Measurements from ENCODE around the gene SLC66A2.

The SLC66A2 gene

GRCh38 chr18:79919089-79919488 is 32.4 kb downstream of the SLC66A2 start:
- WGBS (ENCODE audit: extremely low coverage, insufficient coverage, low lambda C conversion rate) = no CpG with 5 or more reads among the region's 19 CpGs
- no peaks in the 10 kb centered on the region for H3K79me1 ChIP-seq (ENCODE audit: low read length)
- H3K4me2 ChIP-seq (ENCODE audit: low read length) = no peak overlapping the region
- no peak overlapping the region for H3K27ac ChIP-seq (ENCODE audit: low read depth, low read length)
- no peak overlapping the region for H3K18ac ChIP-seq (ENCODE audit: low read length)
- no peaks in the 10 kb centered on the region for H3K79me2 ChIP-seq (ENCODE audit: control insufficient read depth, insufficient read depth, low read length)
- no peak overlapping the region for H2BK120ac ChIP-seq (ENCODE audit: low read depth, low read length)
- H4K5ac ChIP-seq (ENCODE audit: low read length) = no peak overlapping the region
- H3K4me3 ChIP-seq (ENCODE audit: low read length) = no peak overlapping the region
- H3K9ac ChIP-seq (ENCODE audit: low read length) = no peak overlapping the region
- H2BK15ac ChIP-seq (replicated peaks; ENCODE audit: low read depth) = no peak overlapping the region
- no peaks in the 10 kb centered on the region for H3K27me3 ChIP-seq (ENCODE audit: insufficient read depth, low read length, poor library complexity)
- no peaks in the 10 kb centered on the region for H3K4me1 ChIP-seq (ENCODE audit: control insufficient read depth, low read depth, low read length)
- H2BK5ac ChIP-seq (ENCODE audit: low read length) = no peak overlapping the region
- H3K56ac ChIP-seq (ENCODE audit: low read length) = no peak overlapping the region
- H3K36me3 ChIP-seq (ENCODE audit: control insufficient read depth, insufficient read depth, low read length) = no peaks in the 10 kb centered on the region
- DNase-seq = no peak
- no peak overlapping the region for H3K4ac ChIP-seq (ENCODE audit: low read depth, low read length)
- no peak overlapping the region for H3K23ac ChIP-seq (ENCODE audit: low read length)
- no peak overlapping the region for H2AK5ac ChIP-seq (ENCODE audit: low read length)
- no peak overlapping the region for H4K8ac ChIP-seq (ENCODE audit: low read depth, low read length)

- no peak overlapping the region for H2BK120ac ChIP-seq (ENCODE audit: low read depth, low read length)
- H3K27ac ChIP-seq (ENCODE audit: low read depth, low read length) = no peak overlapping the region
- H3K4me1 ChIP-seq (ENCODE audit: control insufficient read depth, low read depth, low read length) = no peaks in the 10 kb centered on the region
- H2BK5ac ChIP-seq (ENCODE audit: low read length) = no peak overlapping the region
- no peaks in the 10 kb centered on the region for H3K36me3 ChIP-seq (ENCODE audit: control insufficient read depth, insufficient read depth, low read length)
- no peak overlapping the region for H3K4ac ChIP-seq (ENCODE audit: low read depth, low read length)
- no peak overlapping the region for H3K9ac ChIP-seq (ENCODE audit: low read length)
- no peak overlapping the region for H3K18ac ChIP-seq (ENCODE audit: low read length)
- H2AK5ac ChIP-seq (ENCODE audit: low read length) = no peak overlapping the region
- DNase-seq = no peak
- H3K56ac ChIP-seq (ENCODE audit: low read length) = no peak overlapping the region
- H3K4me2 ChIP-seq (ENCODE audit: low read length) = no peak overlapping the region
- no peak overlapping the region for H3K23ac ChIP-seq (ENCODE audit: low read length)
- H3K79me2 ChIP-seq (ENCODE audit: control insufficient read depth, insufficient read depth, low read length) = no peaks in the 10 kb centered on the region
- H3K27me3 ChIP-seq (ENCODE audit: insufficient read depth, low read length, poor library complexity) = no peaks in the 10 kb centered on the region
- H4K5ac ChIP-seq (ENCODE audit: low read length) = no peak overlapping the region
- H2BK15ac ChIP-seq (replicated peaks; ENCODE audit: low read depth) = no peak overlapping the region
- H3K79me1 ChIP-seq (ENCODE audit: low read length) = no peaks in the 10 kb centered on the region
- no peak overlapping the region for H4K8ac ChIP-seq (ENCODE audit: low read depth, low read length)
- no peak overlapping the region for H3K4me3 ChIP-seq (ENCODE audit: low read length)
- WGBS (ENCODE audit: extremely low coverage, insufficient coverage, low lambda C conversion rate) = no CpG with 5 or more reads among the region's 20 CpGs
These were observed 32.8 kb downstream of the SLC66A2 start for GRCh38 chr18:79918615-79919011.

- no peak overlapping the region for H3K4me2 ChIP-seq (ENCODE audit: low read length)
- H3K36me3 ChIP-seq (ENCODE audit: control insufficient read depth, insufficient read depth, low read length) = no peaks in the 10 kb centered on the region
- H3K56ac ChIP-seq (ENCODE audit: low read length) = no peak overlapping the region
- H2BK5ac ChIP-seq (ENCODE audit: low read length) = no peak overlapping the region
- no peak overlapping the region for H2BK15ac ChIP-seq (replicated peaks; ENCODE audit: low read depth)
- H3K23ac ChIP-seq (ENCODE audit: low read length) = no peak overlapping the region
- DNase-seq = no peak
- H3K18ac ChIP-seq (ENCODE audit: low read length) = no peak overlapping the region
- H3K4me3 ChIP-seq (ENCODE audit: low read length) = no peak overlapping the region
- no peak overlapping the region for H4K5ac ChIP-seq (ENCODE audit: low read length)
- 100% methylated on average over 1 of the region's 25 CpGs for WGBS (ENCODE audit: extremely low coverage, insufficient coverage, low lambda C conversion rate)
- H3K9ac ChIP-seq (ENCODE audit: low read length) = no peak overlapping the region
- no peak overlapping the region for H4K8ac ChIP-seq (ENCODE audit: low read depth, low read length)
- no peaks in the 10 kb centered on the region for H3K79me1 ChIP-seq (ENCODE audit: low read length)
- H2BK120ac ChIP-seq (ENCODE audit: low read depth, low read length) = no peak overlapping the region
- no peaks in the 10 kb centered on the region for H3K79me2 ChIP-seq (ENCODE audit: control insufficient read depth, insufficient read depth, low read length)
- no peak overlapping the region for H3K27ac ChIP-seq (ENCODE audit: low read depth, low read length)
- no peaks in the 10 kb centered on the region for H3K27me3 ChIP-seq (ENCODE audit: insufficient read depth, low read length, poor library complexity)
- no peak overlapping the region for H2AK5ac ChIP-seq (ENCODE audit: low read length)
- H3K4me1 ChIP-seq (ENCODE audit: control insufficient read depth, low read depth, low read length) = no peaks in the 10 kb centered on the region
- H3K4ac ChIP-seq (ENCODE audit: low read depth, low read length) = no peak overlapping the region
These were observed 33.4 kb downstream of the SLC66A2 start for GRCh38 chr18:79917853-79918614.

GRCh38 chr18:79917169-79917852 is 34.1 kb downstream of the SLC66A2 start:
- H3K23ac ChIP-seq (ENCODE audit: low read length) = no peak overlapping the region
- DNase-seq = no peak
- H2BK15ac ChIP-seq (replicated peaks; ENCODE audit: low read depth) = no peak overlapping the region
- H3K79me2 ChIP-seq (ENCODE audit: control insufficient read depth, insufficient read depth, low read length) = no peaks in the 10 kb centered on the region
- H4K8ac ChIP-seq (ENCODE audit: low read depth, low read length) = no peak overlapping the region
- H3K9ac ChIP-seq (ENCODE audit: low read length) = no peak overlapping the region
- no peak overlapping the region for H2AK5ac ChIP-seq (ENCODE audit: low read length)
- no peaks in the 10 kb centered on the region for H3K79me1 ChIP-seq (ENCODE audit: low read length)
- H4K5ac ChIP-seq (ENCODE audit: low read length) = no peak overlapping the region
- no peak overlapping the region for H2BK120ac ChIP-seq (ENCODE audit: low read depth, low read length)
- no peak overlapping the region for H3K18ac ChIP-seq (ENCODE audit: low read length)
- no peak overlapping the region for H2BK5ac ChIP-seq (ENCODE audit: low read length)
- H3K4me1 ChIP-seq (ENCODE audit: control insufficient read depth, low read depth, low read length) = no peaks in the 10 kb centered on the region
- WGBS (ENCODE audit: extremely low coverage, insufficient coverage, low lambda C conversion rate) = no CpG with 5 or more reads among the region's 28 CpGs
- no peak overlapping the region for H3K4me3 ChIP-seq (ENCODE audit: low read length)
- no peak overlapping the region for H3K27ac ChIP-seq (ENCODE audit: low read depth, low read length)
- no peaks in the 10 kb centered on the region for H3K27me3 ChIP-seq (ENCODE audit: insufficient read depth, low read length, poor library complexity)
- no peak overlapping the region for H3K4me2 ChIP-seq (ENCODE audit: low read length)
- no peak overlapping the region for H3K56ac ChIP-seq (ENCODE audit: low read length)
- H3K36me3 ChIP-seq (ENCODE audit: control insufficient read depth, insufficient read depth, low read length) = no peaks in the 10 kb centered on the region
- H3K4ac ChIP-seq (ENCODE audit: low read depth, low read length) = no peak overlapping the region

GRCh38 chr18:79916546-79917168 is 34.8 kb downstream of the SLC66A2 start:
- no peak overlapping the region for H2BK120ac ChIP-seq (ENCODE audit: low read depth, low read length)
- WGBS (ENCODE audit: extremely low coverage, insufficient coverage, low lambda C conversion rate) = no CpG with 5 or more reads among the region's 24 CpGs
- no peak overlapping the region for H3K23ac ChIP-seq (ENCODE audit: low read length)
- H4K5ac ChIP-seq (ENCODE audit: low read length) = no peak overlapping the region
- no peak overlapping the region for H3K4me2 ChIP-seq (ENCODE audit: low read length)
- no peaks in the 10 kb centered on the region for H3K36me3 ChIP-seq (ENCODE audit: control insufficient read depth, insufficient read depth, low read length)
- no peak overlapping the region for H2BK15ac ChIP-seq (replicated peaks; ENCODE audit: low read depth)
- no peak overlapping the region for H2AK5ac ChIP-seq (ENCODE audit: low read length)
- no peaks in the 10 kb centered on the region for H3K79me2 ChIP-seq (ENCODE audit: control insufficient read depth, insufficient read depth, low read length)
- no peak overlapping the region for H3K56ac ChIP-seq (ENCODE audit: low read length)
- H3K27ac ChIP-seq (ENCODE audit: low read depth, low read length) = no peak overlapping the region
- H3K79me1 ChIP-seq (ENCODE audit: low read length) = no peaks in the 10 kb centered on the region
- H3K4me1 ChIP-seq (ENCODE audit: control insufficient read depth, low read depth, low read length) = no peaks in the 10 kb centered on the region
- no peak overlapping the region for H2BK5ac ChIP-seq (ENCODE audit: low read length)
- H3K18ac ChIP-seq (ENCODE audit: low read length) = no peak overlapping the region
- no peak overlapping the region for H3K9ac ChIP-seq (ENCODE audit: low read length)
- no peaks in the 10 kb centered on the region for H3K27me3 ChIP-seq (ENCODE audit: insufficient read depth, low read length, poor library complexity)
- no peak overlapping the region for H3K4me3 ChIP-seq (ENCODE audit: low read length)
- no peak overlapping the region for H4K8ac ChIP-seq (ENCODE audit: low read depth, low read length)
- H3K4ac ChIP-seq (ENCODE audit: low read depth, low read length) = no peak overlapping the region
- DNase-seq = no peak

Measured in mesendoderm (in vitro differentiated cells).